HEK293 (cell line): ENCODE data around the gene MT1B.

Experiments used
- EGR2 ChIP-seq: fragments of 450-650 bp; formaldehyde crosslinking; IDR thresholded peaks from 2 replicates; pipeline ENCODE4 v1.5.1; 2016; ENCODE audit warnings: low read depth, missing biosample characterization, missing genetic modification characterization
- GFI1B ChIP-seq: fragments of 450-650 bp; formaldehyde crosslinking; IDR thresholded peaks from 2 replicates; pipeline ENCODE4 v1.5.1; 2016; ENCODE audit warnings: missing biosample characterization, missing genetic modification characterization
- KLF16 ChIP-seq: fragments of 450-650 bp; formaldehyde crosslinking; IDR thresholded peaks from 2 replicates; pipeline ENCODE4 v1.5.1; 2017; ENCODE audit warnings: missing biosample characterization, missing genetic modification characterization
- ZBTB21 ChIP-seq: fragments of 450-650 bp; formaldehyde crosslinking; IDR thresholded peaks from 2 replicates; pipeline ENCODE4 v1.5.1; 2017; ENCODE audit warnings: missing biosample characterization, missing genetic modification characterization
- ZNF10 ChIP-seq: fragments of 450-650 bp; formaldehyde crosslinking; IDR thresholded peaks from 2 replicates; pipeline ENCODE4 v1.5.1; 2017; ENCODE audit warnings: missing biosample characterization, missing genetic modification characterization
- ZNF121 ChIP-seq: fragments of 450-650 bp; formaldehyde crosslinking; IDR thresholded peaks from 2 replicates; pipeline ENCODE4 v1.5.1; 2016; ENCODE audit warnings: missing biosample characterization, missing genetic modification characterization
- ZNF138 ChIP-seq: fragments of 450-650 bp; formaldehyde crosslinking; IDR thresholded peaks from 2 replicates; pipeline ENCODE4 v1.5.1; 2016; ENCODE audit warnings: missing biosample characterization, missing genetic modification characterization, borderline replicate concordance
- ZNF175 ChIP-seq: fragments of 450-650 bp; formaldehyde crosslinking; IDR thresholded peaks from 2 replicates; pipeline ENCODE4 v1.5.1; 2016; ENCODE audit warnings: missing biosample characterization, missing genetic modification characterization
- ZNF433 ChIP-seq: fragments of 450-650 bp; formaldehyde crosslinking; IDR thresholded peaks from 2 replicates; pipeline ENCODE4 v1.5.1; 2016; ENCODE audit warnings: missing biosample characterization, missing genetic modification characterization, low read depth
- ZNF555 ChIP-seq: fragments of 450-650 bp; formaldehyde crosslinking; conservative IDR thresholded peaks from 2 replicates; pipeline ENCODE4 v1.5.1; 2017; ENCODE audit warnings: missing biosample characterization, mild to moderate bottlenecking, missing genetic modification characterization, inconsistent platforms
- ZNF626 ChIP-seq: fragments of 450-650 bp; sonication (Bioruptor Pico); formaldehyde crosslinking; IDR thresholded peaks from 2 replicates; pipeline ENCODE4 v1.5.1; 2018; ENCODE audit warnings: missing biosample characterization, missing genetic modification characterization, inconsistent platforms
- ZNF658 ChIP-seq: fragments of 450-650 bp; formaldehyde crosslinking; IDR thresholded peaks from 2 replicates; pipeline ENCODE4; 2016; ENCODE audit warnings: missing biosample characterization, missing genetic modification characterization
- ZNF785 ChIP-seq: fragments of 450-650 bp; formaldehyde crosslinking; IDR thresholded peaks from 2 replicates; pipeline ENCODE4 v1.5.1; 2016; ENCODE audit warnings: missing biosample characterization, missing genetic modification characterization
- ZNF791 ChIP-seq: fragments of 450-650 bp; formaldehyde crosslinking; IDR thresholded peaks from 2 replicates; pipeline ENCODE4 v1.5.1; 2016; ENCODE audit warnings: missing biosample characterization, missing genetic modification characterization
- TF ChIP-seq, protein P1 (sequence below): fragments of 450-650 bp; formaldehyde crosslinking; IDR thresholded peaks from 2 replicates; pipeline ENCODE4 v1.5.1; 2016; ENCODE audit warnings: missing biosample characterization, missing genetic modification characterization
- TF ChIP-seq, protein P2 (sequence below): fragments of 450-650 bp; formaldehyde crosslinking; IDR thresholded peaks from 2 replicates; pipeline ENCODE4 v1.5.0; 2017; ENCODE audit warnings: missing biosample characterization, missing genetic modification characterization, borderline replicate concordance
- TF ChIP-seq, protein P3 (sequence below): fragments of 450-650 bp; formaldehyde crosslinking; IDR thresholded peaks from 2 replicates; pipeline ENCODE4 v1.5.1; 2016; ENCODE audit warnings: missing biosample characterization, missing genetic modification characterization, borderline replicate concordance
- TF ChIP-seq, protein P4 (sequence below): fragments of 450-650 bp; formaldehyde crosslinking; IDR thresholded peaks from 2 replicates; pipeline ENCODE4 v1.5.1; 2016; ENCODE audit warnings: missing biosample characterization, missing genetic modification characterization
- TF ChIP-seq, protein P5 (sequence below): fragments of 450-650 bp; formaldehyde crosslinking; IDR thresholded peaks from 2 replicates; pipeline ENCODE4 v1.5.1; 2016; ENCODE audit warnings: missing biosample characterization, missing genetic modification characterization
- TF ChIP-seq, protein P6 (sequence below): fragments of 450-650 bp; formaldehyde crosslinking; IDR thresholded peaks from 2 replicates; pipeline ENCODE4 v1.5.1; 2017; ENCODE audit warnings: missing biosample characterization, missing genetic modification characterization

The MT1B gene

DNA sequence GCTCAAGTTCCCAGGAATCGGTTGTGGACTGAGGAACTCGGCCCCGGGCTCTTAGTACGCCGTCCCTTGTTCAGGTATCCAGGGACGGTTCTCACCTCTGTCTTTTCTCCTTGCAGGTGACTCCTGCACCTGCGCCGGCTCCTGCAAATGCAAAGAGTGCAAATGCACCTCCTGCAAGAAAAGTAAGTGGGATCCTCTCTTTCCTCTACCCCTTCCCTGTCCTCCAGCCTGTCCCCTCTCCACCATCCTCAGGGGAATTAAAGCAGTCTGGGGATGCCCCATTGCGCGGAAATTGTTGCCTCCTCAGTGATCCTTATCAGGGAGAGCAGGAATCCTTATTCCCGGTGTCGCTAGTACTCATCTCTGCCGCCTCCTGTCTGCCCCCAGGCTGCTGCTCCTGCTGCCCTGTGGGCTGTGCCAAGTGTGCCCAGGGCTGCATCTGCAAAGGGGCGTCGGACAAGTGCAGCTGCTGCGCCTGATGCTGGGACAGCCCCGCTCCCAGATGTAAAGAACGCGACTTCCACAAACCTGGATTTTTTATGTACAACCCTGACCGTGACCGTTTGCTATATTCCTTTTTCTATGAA is 42.7 kb upstream of the MT1B start (continued):
- TF ChIP-seq ZNF138 (tag by site-specific recombination), result no peak
- TF ChIP-seq ZNF555 (tag by site-specific recombination), result no peak
- TF ChIP-seq, protein P1, sequence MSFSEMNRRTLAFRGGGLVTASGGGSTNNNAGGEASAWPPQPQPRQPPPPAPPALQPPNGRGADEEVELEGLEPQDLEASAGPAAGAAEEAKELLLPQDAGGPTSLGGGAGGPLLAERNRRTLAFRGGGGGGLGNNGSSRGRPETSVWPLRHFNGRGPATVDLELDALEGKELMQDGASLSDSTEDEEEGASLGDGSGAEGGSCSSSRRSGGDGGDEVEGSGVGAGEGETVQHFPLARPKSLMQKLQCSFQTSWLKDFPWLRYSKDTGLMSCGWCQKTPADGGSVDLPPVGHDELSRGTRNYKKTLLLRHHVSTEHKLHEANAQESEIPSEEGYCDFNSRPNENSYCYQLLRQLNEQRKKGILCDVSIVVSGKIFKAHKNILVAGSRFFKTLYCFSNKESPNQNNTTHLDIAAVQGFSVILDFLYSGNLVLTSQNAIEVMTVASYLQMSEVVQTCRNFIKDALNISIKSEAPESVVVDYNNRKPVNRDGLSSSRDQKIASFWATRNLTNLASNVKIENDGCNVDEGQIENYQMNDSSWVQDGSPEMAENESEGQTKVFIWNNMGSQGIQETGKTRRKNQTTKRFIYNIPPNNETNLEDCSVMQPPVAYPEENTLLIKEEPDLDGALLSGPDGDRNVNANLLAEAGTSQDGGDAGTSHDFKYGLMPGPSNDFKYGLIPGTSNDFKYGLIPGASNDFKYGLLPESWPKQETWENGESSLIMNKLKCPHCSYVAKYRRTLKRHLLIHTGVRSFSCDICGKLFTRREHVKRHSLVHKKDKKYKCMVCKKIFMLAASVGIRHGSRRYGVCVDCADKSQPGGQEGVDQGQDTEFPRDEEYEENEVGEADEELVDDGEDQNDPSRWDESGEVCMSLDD (tag by site-specific recombination), result no peak
- no peak for TF ChIP-seq ZNF658 (tag by site-specific recombination)
- no peak for TF ChIP-seq GFI1B (tag by site-specific recombination)
- no peak for TF ChIP-seq ZNF791 (tag by site-specific recombination)
- TF ChIP-seq, protein P2, sequence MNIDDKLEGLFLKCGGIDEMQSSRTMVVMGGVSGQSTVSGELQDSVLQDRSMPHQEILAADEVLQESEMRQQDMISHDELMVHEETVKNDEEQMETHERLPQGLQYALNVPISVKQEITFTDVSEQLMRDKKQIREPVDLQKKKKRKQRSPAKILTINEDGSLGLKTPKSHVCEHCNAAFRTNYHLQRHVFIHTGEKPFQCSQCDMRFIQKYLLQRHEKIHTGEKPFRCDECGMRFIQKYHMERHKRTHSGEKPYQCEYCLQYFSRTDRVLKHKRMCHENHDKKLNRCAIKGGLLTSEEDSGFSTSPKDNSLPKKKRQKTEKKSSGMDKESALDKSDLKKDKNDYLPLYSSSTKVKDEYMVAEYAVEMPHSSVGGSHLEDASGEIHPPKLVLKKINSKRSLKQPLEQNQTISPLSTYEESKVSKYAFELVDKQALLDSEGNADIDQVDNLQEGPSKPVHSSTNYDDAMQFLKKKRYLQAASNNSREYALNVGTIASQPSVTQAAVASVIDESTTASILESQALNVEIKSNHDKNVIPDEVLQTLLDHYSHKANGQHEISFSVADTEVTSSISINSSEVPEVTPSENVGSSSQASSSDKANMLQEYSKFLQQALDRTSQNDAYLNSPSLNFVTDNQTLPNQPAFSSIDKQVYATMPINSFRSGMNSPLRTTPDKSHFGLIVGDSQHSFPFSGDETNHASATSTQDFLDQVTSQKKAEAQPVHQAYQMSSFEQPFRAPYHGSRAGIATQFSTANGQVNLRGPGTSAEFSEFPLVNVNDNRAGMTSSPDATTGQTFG (tag by site-specific recombination), result no peak
- no peak for TF ChIP-seq ZNF121 (tag by site-specific recombination)
- no peak for TF ChIP-seq ZNF785 (tag by site-specific recombination)
- TF ChIP-seq, protein P3, sequence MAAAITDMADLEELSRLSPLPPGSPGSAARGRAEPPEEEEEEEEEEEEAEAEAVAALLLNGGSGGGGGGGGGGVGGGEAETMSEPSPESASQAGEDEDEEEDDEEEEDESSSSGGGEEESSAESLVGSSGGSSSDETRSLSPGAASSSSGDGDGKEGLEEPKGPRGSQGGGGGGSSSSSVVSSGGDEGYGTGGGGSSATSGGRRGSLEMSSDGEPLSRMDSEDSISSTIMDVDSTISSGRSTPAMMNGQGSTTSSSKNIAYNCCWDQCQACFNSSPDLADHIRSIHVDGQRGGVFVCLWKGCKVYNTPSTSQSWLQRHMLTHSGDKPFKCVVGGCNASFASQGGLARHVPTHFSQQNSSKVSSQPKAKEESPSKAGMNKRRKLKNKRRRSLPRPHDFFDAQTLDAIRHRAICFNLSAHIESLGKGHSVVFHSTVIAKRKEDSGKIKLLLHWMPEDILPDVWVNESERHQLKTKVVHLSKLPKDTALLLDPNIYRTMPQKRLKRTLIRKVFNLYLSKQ (tag by site-specific recombination), result no peak
- no peak for TF ChIP-seq ZNF175 (tag by site-specific recombination)
- peak; percentile 10; the same call in 1 of the 2 replicates for TF ChIP-seq EGR2 (tag by site-specific recombination)
- TF ChIP-seq, protein P4, sequence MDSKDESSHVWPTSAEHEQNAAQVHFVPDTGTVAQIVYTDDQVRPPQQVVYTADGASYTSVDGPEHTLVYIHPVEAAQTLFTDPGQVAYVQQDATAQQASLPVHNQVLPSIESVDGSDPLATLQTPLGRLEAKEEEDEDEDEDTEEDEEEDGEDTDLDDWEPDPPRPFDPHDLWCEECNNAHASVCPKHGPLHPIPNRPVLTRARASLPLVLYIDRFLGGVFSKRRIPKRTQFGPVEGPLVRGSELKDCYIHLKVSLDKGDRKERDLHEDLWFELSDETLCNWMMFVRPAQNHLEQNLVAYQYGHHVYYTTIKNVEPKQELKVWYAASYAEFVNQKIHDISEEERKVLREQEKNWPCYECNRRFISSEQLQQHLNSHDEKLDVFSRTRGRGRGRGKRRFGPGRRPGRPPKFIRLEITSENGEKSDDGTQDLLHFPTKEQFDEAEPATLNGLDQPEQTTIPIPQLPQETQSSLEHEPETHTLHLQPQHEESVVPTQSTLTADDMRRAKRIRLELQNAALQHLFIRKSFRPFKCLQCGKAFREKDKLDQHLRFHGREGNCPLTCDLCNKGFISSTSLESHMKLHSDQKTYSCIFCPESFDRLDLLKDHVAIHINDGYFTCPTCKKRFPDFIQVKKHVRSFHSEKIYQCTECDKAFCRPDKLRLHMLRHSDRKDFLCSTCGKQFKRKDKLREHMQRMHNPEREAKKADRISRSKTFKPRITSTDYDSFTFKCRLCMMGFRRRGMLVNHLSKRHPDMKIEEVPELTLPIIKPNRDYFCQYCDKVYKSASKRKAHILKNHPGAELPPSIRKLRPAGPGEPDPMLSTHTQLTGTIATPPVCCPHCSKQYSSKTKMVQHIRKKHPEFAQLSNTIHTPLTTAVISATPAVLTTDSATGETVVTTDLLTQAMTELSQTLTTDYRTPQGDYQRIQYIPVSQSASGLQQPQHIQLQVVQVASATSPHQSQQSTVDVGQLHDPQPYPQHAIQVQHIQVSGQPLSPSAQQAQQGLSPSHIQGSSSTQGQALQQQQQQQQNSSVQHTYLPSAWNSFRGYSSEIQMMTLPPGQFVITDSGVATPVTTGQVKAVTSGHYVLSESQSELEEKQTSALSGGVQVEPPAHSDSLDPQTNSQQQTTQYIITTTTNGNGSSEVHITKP (tag by site-specific recombination), result no peak; the same call in 1 of the 2 replicates
- TF ChIP-seq, protein P5, sequence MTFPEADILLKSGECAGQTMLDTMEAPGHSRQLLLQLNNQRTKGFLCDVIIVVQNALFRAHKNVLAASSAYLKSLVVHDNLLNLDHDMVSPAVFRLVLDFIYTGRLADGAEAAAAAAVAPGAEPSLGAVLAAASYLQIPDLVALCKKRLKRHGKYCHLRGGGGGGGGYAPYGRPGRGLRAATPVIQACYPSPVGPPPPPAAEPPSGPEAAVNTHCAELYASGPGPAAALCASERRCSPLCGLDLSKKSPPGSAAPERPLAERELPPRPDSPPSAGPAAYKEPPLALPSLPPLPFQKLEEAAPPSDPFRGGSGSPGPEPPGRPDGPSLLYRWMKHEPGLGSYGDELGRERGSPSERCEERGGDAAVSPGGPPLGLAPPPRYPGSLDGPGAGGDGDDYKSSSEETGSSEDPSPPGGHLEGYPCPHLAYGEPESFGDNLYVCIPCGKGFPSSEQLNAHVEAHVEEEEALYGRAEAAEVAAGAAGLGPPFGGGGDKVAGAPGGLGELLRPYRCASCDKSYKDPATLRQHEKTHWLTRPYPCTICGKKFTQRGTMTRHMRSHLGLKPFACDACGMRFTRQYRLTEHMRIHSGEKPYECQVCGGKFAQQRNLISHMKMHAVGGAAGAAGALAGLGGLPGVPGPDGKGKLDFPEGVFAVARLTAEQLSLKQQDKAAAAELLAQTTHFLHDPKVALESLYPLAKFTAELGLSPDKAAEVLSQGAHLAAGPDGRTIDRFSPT (tag by site-specific recombination), result peak; percentile 54
- TF ChIP-seq ZBTB21 (tag by site-specific recombination), result no peak
- no peak for TF ChIP-seq ZNF10 (tag by site-specific recombination)
- no peak for TF ChIP-seq ZNF433 (tag by site-specific recombination)
- TF ChIP-seq KLF16 (tag by site-specific recombination), result no peak
- TF ChIP-seq, protein P6, sequence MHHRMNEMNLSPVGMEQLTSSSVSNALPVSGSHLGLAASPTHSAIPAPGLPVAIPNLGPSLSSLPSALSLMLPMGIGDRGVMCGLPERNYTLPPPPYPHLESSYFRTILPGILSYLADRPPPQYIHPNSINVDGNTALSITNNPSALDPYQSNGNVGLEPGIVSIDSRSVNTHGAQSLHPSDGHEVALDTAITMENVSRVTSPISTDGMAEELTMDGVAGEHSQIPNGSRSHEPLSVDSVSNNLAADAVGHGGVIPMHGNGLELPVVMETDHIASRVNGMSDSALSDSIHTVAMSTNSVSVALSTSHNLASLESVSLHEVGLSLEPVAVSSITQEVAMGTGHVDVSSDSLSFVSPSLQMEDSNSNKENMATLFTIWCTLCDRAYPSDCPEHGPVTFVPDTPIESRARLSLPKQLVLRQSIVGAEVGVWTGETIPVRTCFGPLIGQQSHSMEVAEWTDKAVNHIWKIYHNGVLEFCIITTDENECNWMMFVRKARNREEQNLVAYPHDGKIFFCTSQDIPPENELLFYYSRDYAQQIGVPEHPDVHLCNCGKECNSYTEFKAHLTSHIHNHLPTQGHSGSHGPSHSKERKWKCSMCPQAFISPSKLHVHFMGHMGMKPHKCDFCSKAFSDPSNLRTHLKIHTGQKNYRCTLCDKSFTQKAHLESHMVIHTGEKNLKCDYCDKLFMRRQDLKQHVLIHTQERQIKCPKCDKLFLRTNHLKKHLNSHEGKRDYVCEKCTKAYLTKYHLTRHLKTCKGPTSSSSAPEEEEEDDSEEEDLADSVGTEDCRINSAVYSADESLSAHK, result no peak
- no peak for TF ChIP-seq ZNF626 (tag by site-specific recombination)
